HCT116 (cell line): ENCODE data around the gene NUMA1. TPM values are rescaled to one million over a fixed set of nuclear protein-coding genes. Genes with fewer than 3 reads are reported as not detected.

Experiments
- ATAC-seq: fragments of 200-7000 bp; cut with Tn5 transposase; 2 replicates; pipeline ENCODE4 v1.9.1; 2020; ENCODE audit warnings: mild to moderate bottlenecking, moderate library complexity
- Bru-seq: library from RNA; stranded (reverse); fragments of 400-500 nt; gene quantifications from one replicate; lab custom pipeline; 2021; lab: Mats Ljungman, UMichigan
- BruChase-seq, 2 experiments: library from RNA; stranded (reverse); fragments of 400-500 nt; gene quantifications; one replicate each; lab custom pipeline; 2021; lab: Mats Ljungman, UMichigan
- BruUV-seq: library from RNA; stranded (reverse); fragments of 400-500 nt; replicated peaks from 2 replicates; lab custom pipeline; 2021; lab: Mats Ljungman, UMichigan
- CTCF ChIA-PET: fragments of 300-600 bp; sonication (Branson Sonifier 250); formaldehyde crosslinking; loops from one replicate; lab custom pipeline; 2021; ENCODE audit warnings: antibody characterized with exemption; lab: Charles Lee
- POLR2A ChIA-PET: fragments of 300-600, 350-600 bp; sonication (Branson Sonifier 250); formaldehyde crosslinking; loops from one replicate; lab custom pipeline; 2021; ENCODE audit warnings: antibody characterized with exemption; lab: Charles Lee
- RAD21 ChIA-PET, 2 experiments: fragments of 300-600 bp; sonication (Branson Sonifier 250); formaldehyde crosslinking; loops; one replicate each; lab custom pipeline; 2023; ENCODE audit warnings: low total read pairs in 2 of 2; ENCODE audit not compliant: uncharacterized antibody in 2 of 2, unreplicated experiment in 2 of 2, low non-redundant PET in 1 of 2; lab: Charles Lee
- DNase-seq: peaks from one replicate; pipeline ENCODE4 v3.0.0-alpha.2; 2010; ENCODE audit warnings: low read depth, low spot score
- H2AFZ ChIP-seq: fragments of 200-600 bp; shearing (Covaris generic), sonication (generic); 2 replicates; pipeline ENCODE4 v1.6.1; 2017; ENCODE audit warnings: low read depth, mixed run types, mixed read lengths, antibody characterized with exemption, low read length; ENCODE audit not compliant: poor library complexity, severe bottlenecking
- H3K27ac ChIP-seq: 2 replicates; pipeline ENCODE4 v1.5.1; 2012; ENCODE audit warnings: low read depth, low read length
- H3K27me3 ChIP-seq: fragments of 200-600 bp; sonication (generic); 2 replicates; pipeline ENCODE4 v1.6.1; 2016; ENCODE audit warnings: mixed run types, low read length, mixed read lengths; ENCODE audit not compliant: insufficient read depth
- H3K36me3 ChIP-seq, 2 experiments: fragments of 200-500 bp in 1 of 2; fragments of 200-600 bp in 1 of 2; sonication (Bioruptor generic) in 1 of 2; sonication (generic) in 1 of 2; 2 replicates each; pipeline versions ENCODE4 v1.5.1 to v1.6.1; 2014 to 2016; ENCODE audit warnings: low read length in 2 of 2, inconsistent platforms in 1 of 2, mixed read lengths in 1 of 2, mixed run types in 1 of 2; ENCODE audit not compliant: insufficient read depth in 2 of 2, control insufficient read depth in 1 of 2
- H3K4me1 ChIP-seq, 2 experiments: fragments of 200-600 bp in 1 of 2; sonication (generic) in 1 of 2; 2 replicates each; pipeline versions ENCODE4 v1.5.1 to v1.6.1; 2012 to 2017; ENCODE audit warnings: low read length in 2 of 2, inconsistent platforms in 1 of 2, mild to moderate bottlenecking in 1 of 2, mixed read lengths in 1 of 2, mixed run types in 1 of 2, moderate library complexity in 1 of 2; ENCODE audit not compliant: insufficient read depth in 2 of 2, control insufficient read depth in 1 of 2
- H3K4me2 ChIP-seq: fragments of 200-600 bp; sonication (generic); 2 replicates; pipeline ENCODE4 v1.6.1; 2017; ENCODE audit warnings: mixed run types, low read length, mixed read lengths
- H3K4me3 ChIP-seq, 2 experiments: fragments of 200-600 bp in 1 of 2; sonication (generic) in 1 of 2; replicated peaks in 1 of 2; 2 replicates each; pipeline ENCODE4 v1.5.1; 2011 to 2016; ENCODE audit warnings: low read length in 2 of 2, control low read depth in 1 of 2, low read depth in 1 of 2, mild to moderate bottlenecking in 1 of 2, mixed read lengths in 1 of 2, mixed run types in 1 of 2
- H3K79me2 ChIP-seq: fragments of 200-600 bp; sonication (generic); 2 replicates; pipeline ENCODE4 v1.6.1; 2017; ENCODE audit warnings: mild to moderate bottlenecking, mixed run types, low read length, moderate library complexity, mixed read lengths; ENCODE audit not compliant: insufficient read depth
- H3K9ac ChIP-seq: fragments of 200-600 bp; sonication (generic); 2 replicates; pipeline ENCODE4 v1.6.1; 2016; ENCODE audit warnings: low read length, mixed read lengths
- H3K9me2 ChIP-seq: fragments of 200-600 bp; sonication (generic), shearing (Covaris generic); 2 replicates; pipeline ENCODE4 v1.6.1; 2017; ENCODE audit warnings: mixed run types, mild to moderate bottlenecking, moderate library complexity; ENCODE audit not compliant: insufficient read depth
- H3K9me3 ChIP-seq, 2 experiments: fragments of 200-500 bp in 1 of 2; fragments of 200-600 bp in 1 of 2; sonication (Bioruptor generic) in 1 of 2; sonication (generic) in 1 of 2; 2 replicates each; pipeline ENCODE4 v1.6.1; 2014 to 2017; ENCODE audit warnings: low read length in 2 of 2, mixed read lengths in 2 of 2, inconsistent platforms in 1 of 2, low read depth in 1 of 2, mild to moderate bottlenecking in 1 of 2, mixed run types in 1 of 2, moderate library complexity in 1 of 2; ENCODE audit not compliant: control insufficient read depth in 1 of 2, insufficient read depth in 1 of 2
- H4K20me1 ChIP-seq: fragments of 200-600 bp; sonication (generic), shearing (Covaris generic); 2 replicates; pipeline ENCODE4 v1.6.1; 2017; ENCODE audit warnings: mixed run types, mild to moderate bottlenecking, moderate library complexity; ENCODE audit not compliant: insufficient read depth
- EGR1 ChIP-seq: IDR thresholded peaks from 2 replicates; pipeline ENCODE4 v1.6.1; 2012; ENCODE audit warnings: low read depth
- ELF1 ChIP-seq: IDR thresholded peaks from 2 replicates; pipeline ENCODE4 v1.6.1; 2012; ENCODE audit warnings: low read depth, borderline replicate concordance
- EZH2 ChIP-seq: fragments of 200-600 bp; sonication (generic); IDR thresholded peaks from 2 replicates; pipeline ENCODE4 v1.6.1; 2017; ENCODE audit warnings: antibody characterized with exemption, mixed run types
- EZH2phosphoT487 ChIP-seq: fragments of 200-600 bp; IDR thresholded peaks from 2 replicates; pipeline ENCODE4 v1.6.1; 2018; ENCODE audit warnings: antibody characterized with exemption, borderline replicate concordance
- RAD21 ChIP-seq: IDR thresholded peaks from 2 replicates; pipeline ENCODE4 v1.6.1; 2012; ENCODE audit warnings: low read depth, mild to moderate bottlenecking
- SIN3A ChIP-seq: IDR thresholded peaks from 2 replicates; pipeline ENCODE4 v1.6.1; 2012; ENCODE audit warnings: low read depth
- SRF ChIP-seq: IDR thresholded peaks from 2 replicates; pipeline ENCODE4 v1.6.1; 2012; ENCODE audit warnings: low read depth
- YY1 ChIP-seq: IDR thresholded peaks from 2 replicates; pipeline ENCODE4 v1.6.1; 2011; ENCODE audit warnings: low read length, low read depth, moderate library complexity, mild to moderate bottlenecking; ENCODE audit not compliant: insufficient replicate concordance; ENCODE audit errors: extremely low read depth
- ZFX ChIP-seq: fragments of 450-650 bp; IDR thresholded peaks from 2 replicates; pipeline ENCODE4 v1.6.1; 2017
- ZNF274 ChIP-seq: fragments of 200-500 bp; sonication (Bioruptor generic); IDR thresholded peaks from 2 replicates; pipeline ENCODE4 v1.6.1; 2014; ENCODE audit warnings: mild to moderate bottlenecking, low read depth, low read length, inconsistent platforms
- intact Hi-C: fragments of 100-400 bp; cut with micrococcal nuclease; formaldehyde crosslinking; loops from 2 replicates; pipeline ENCODE4 v1.10.0; 2022
- long read RNA-seq: library from polyadenylated mRNA; unstranded; transcript quantifications from one replicate; pipeline ENCODE4 v2.0.0, GENCODE V29; 2021; ENCODE audit not compliant: unreplicated experiment
- polyA plus RNA-seq: library from polyadenylated mRNA; unstranded; fragments of >200 nt; gene quantifications from 2 replicates; pipeline ENCODE4 v1.2.1, GENCODE V29; 2012; ENCODE audit warnings: missing spikeins
- total RNA-seq: library from RNA; stranded (reverse); gene quantifications from one replicate; pipeline ENCODE4 v1.2.1, GENCODE V29; 2021; ENCODE audit not compliant: unreplicated experiment
- TF ChIP-seq, protein P1 (sequence below): IDR thresholded peaks from 2 replicates; pipeline ENCODE4 v1.6.1; 2011; ENCODE audit warnings: mild to moderate bottlenecking, low read length, moderate library complexity; ENCODE audit not compliant: insufficient replicate concordance; ENCODE audit errors: extremely low read depth
- TF ChIP-seq, protein P2 (sequence below): IDR thresholded peaks from 2 replicates; pipeline ENCODE4 v1.6.1; 2012; ENCODE audit warnings: low read depth

NUMA1 gene, protein sequence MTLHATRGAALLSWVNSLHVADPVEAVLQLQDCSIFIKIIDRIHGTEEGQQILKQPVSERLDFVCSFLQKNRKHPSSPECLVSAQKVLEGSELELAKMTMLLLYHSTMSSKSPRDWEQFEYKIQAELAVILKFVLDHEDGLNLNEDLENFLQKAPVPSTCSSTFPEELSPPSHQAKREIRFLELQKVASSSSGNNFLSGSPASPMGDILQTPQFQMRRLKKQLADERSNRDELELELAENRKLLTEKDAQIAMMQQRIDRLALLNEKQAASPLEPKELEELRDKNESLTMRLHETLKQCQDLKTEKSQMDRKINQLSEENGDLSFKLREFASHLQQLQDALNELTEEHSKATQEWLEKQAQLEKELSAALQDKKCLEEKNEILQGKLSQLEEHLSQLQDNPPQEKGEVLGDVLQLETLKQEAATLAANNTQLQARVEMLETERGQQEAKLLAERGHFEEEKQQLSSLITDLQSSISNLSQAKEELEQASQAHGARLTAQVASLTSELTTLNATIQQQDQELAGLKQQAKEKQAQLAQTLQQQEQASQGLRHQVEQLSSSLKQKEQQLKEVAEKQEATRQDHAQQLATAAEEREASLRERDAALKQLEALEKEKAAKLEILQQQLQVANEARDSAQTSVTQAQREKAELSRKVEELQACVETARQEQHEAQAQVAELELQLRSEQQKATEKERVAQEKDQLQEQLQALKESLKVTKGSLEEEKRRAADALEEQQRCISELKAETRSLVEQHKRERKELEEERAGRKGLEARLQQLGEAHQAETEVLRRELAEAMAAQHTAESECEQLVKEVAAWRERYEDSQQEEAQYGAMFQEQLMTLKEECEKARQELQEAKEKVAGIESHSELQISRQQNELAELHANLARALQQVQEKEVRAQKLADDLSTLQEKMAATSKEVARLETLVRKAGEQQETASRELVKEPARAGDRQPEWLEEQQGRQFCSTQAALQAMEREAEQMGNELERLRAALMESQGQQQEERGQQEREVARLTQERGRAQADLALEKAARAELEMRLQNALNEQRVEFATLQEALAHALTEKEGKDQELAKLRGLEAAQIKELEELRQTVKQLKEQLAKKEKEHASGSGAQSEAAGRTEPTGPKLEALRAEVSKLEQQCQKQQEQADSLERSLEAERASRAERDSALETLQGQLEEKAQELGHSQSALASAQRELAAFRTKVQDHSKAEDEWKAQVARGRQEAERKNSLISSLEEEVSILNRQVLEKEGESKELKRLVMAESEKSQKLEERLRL (N-terminal part only)
- 133 TPM for total RNA-seq
- polyA plus RNA-seq, result 143 and 145 TPM in 2 replicates
- percentile 86 among the genes with signal in this experiment for Bru-seq, nascent RNA
- percentile 87 among the genes with signal in this experiment for BruChase-seq, experiment 1, labeled RNA remaining after a 6-hour chase
- BruChase-seq, experiment 2, labeled RNA remaining after a 2-hour chase, result percentile 83 among the genes with signal in this experiment
- long read RNA-seq, full-length matches to known transcripts, result 12 of 80 reads
- long read RNA-seq, partial matches to known transcripts, result 48 of 80 reads
- long read RNA-seq, other reads (novel, unspliced or antisense), result 20 of 80 reads

DNA sequence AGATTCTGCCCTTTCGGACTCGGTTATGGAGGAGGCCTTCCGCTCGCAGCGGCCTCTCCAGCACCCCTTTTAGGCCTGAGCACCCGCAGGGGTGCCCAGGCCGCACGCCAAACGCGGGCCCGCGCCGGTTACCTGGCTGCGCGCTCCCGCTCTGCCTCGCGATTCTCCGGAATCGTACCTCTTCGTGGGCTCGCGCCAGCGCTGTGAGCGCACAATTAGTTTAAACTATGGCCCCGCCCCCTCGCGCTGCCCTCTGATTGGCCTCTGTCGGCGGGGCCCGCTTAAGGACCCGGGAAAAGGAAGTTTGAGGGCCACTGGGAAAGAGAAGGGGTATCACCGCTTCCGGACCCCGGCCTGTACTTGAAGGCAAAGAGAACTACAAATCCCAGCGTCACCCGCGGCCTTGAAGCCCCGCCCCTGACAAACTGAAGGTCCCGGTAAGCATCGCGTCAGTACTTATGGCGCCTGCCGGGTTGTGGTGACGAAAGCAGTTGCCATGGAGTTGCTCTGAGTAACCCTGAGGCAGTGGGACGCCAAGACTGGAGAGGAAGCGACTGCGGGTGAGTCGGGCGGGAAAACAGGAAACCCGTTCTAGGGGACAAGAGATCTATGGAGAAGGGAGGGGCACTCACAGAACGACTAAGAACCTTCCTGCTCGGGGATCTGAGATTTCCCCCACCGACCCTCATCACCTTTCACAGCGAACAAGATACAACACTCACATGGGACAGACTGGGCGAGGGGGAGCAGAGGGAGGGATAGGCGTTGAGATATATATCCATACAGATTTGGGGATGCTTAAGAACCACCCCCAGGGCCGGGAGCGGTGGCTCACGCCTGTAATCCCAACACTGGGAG is at the start of gene NUMA1, which contains the start of gene LRRC51:
Gene NUMA1, minus strand, starts transcription at position 217 of the 858 bp plus-strand sequence. CDS start 44,599 bp downstream, outside the sequence.
Gene LRRC51, plus strand, starts transcription at position 525 of the 858 bp plus-strand sequence. CDS start 8,234 bp downstream, outside the sequence.
- Histone ChIP-seq H3K4me1 (peaks cover 2 to 30% of the 10 kb centered on the region in 2 experiments; a peak in 3 of 4 replicates), H3K27ac (peak within 1 kb of the TSS; percentile 68), H3K27me3 (no peaks in the 10 kb centered on the region), H3K9ac (peak within 1 kb of the TSS; percentile 83), H4K20me1 (no peaks in the 10 kb centered on the region; the same call in 1 of the 2 replicates), H3K4me3 (peak within 1 kb of the TSS; percentile 89 to 92), H3K79me2 (peaks cover 46% of the 10 kb centered on the region), H3K9me3 (no peaks in the 10 kb centered on the region), H2AFZ (no peak within 1 kb of the TSS), H3K4me2 (peak within 1 kb of the TSS; percentile 90), H3K36me3 (peaks cover 0 to 1% of the 10 kb centered on the region in 2 experiments; a peak in 1 of 4 replicates), H3K9me2 (no peaks in the 10 kb centered on the region)
- DNase-seq (peak; percentile 100), ATAC-seq (peak; percentile 94)
- BruUV-seq, result no TSS peak
- intact Hi-C loops, result loop anchor here (1.0 kb wide), 1 partner anchor 23 kb away; the partner anchor contains the start of gene LAMTOR1
- ChIA-PET RAD21 (no interaction called here), POLR2A (interaction anchor here (0.8 kb wide), 1 partner anchor 1593 kb away, joined by 3 read pairs; no protein-coding TSS in a partner anchor), CTCF (interaction anchor here (1.8 kb wide), 1 partner anchor 55 kb away, joined by 6 read pairs; no protein-coding TSS in a partner anchor)
- TF ChIP-seq, protein P1, sequence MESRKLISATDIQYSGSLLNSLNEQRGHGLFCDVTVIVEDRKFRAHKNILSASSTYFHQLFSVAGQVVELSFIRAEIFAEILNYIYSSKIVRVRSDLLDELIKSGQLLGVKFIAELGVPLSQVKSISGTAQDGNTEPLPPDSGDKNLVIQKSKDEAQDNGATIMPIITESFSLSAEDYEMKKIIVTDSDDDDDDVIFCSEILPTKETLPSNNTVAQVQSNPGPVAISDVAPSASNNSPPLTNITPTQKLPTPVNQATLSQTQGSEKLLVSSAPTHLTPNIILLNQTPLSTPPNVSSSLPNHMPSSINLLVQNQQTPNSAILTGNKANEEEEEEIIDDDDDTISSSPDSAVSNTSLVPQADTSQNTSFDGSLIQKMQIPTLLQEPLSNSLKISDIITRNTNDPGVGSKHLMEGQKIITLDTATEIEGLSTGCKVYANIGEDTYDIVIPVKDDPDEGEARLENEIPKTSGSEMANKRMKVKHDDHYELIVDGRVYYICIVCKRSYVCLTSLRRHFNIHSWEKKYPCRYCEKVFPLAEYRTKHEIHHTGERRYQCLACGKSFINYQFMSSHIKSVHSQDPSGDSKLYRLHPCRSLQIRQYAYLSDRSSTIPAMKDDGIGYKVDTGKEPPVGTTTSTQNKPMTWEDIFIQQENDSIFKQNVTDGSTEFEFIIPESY, result peak; percentile 80
- TF ChIP-seq EZH2phosphoT487 (no peak), EZH2 (no peak), SIN3A (peak; percentile 83; the same call in 1 of the 2 replicates), ZFX (peak; percentile 65), ELF1 (peak; percentile 94), SRF (no peak; the same call in 1 of the 2 replicates), RAD21 (no peak), EGR1 (peak; percentile 47; the same call in 1 of the 2 replicates), YY1 (peak; percentile 88), ZNF274 (no peak)
- TF ChIP-seq, protein P2, sequence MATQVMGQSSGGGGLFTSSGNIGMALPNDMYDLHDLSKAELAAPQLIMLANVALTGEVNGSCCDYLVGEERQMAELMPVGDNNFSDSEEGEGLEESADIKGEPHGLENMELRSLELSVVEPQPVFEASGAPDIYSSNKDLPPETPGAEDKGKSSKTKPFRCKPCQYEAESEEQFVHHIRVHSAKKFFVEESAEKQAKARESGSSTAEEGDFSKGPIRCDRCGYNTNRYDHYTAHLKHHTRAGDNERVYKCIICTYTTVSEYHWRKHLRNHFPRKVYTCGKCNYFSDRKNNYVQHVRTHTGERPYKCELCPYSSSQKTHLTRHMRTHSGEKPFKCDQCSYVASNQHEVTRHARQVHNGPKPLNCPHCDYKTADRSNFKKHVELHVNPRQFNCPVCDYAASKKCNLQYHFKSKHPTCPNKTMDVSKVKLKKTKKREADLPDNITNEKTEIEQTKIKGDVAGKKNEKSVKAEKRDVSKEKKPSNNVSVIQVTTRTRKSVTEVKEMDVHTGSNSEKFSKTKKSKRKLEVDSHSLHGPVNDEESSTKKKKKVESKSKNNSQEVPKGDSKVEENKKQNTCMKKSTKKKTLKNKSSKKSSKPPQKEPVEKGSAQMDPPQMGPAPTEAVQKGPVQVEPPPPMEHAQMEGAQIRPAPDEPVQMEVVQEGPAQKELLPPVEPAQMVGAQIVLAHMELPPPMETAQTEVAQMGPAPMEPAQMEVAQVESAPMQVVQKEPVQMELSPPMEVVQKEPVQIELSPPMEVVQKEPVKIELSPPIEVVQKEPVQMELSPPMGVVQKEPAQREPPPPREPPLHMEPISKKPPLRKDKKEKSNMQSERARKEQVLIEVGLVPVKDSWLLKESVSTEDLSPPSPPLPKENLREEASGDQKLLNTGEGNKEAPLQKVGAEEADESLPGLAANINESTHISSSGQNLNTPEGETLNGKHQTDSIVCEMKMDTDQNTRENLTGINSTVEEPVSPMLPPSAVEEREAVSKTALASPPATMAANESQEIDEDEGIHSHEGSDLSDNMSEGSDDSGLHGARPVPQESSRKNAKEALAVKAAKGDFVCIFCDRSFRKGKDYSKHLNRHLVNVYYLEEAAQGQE, result no peak
